Urinary bladder (tissue), 4 donors: ENCODE results near the gene TRMT11. TPM values are rescaled to one million over a fixed set of nuclear protein-coding genes. Genes with fewer than 3 reads are reported as not detected.
"Not testable (repeated sequence)": the region's sequence is repeated elsewhere in the genome, so short reads cannot be mapped to it uniquely, and the experiment has no call there.

Experiments
- DNase-seq: peaks from one replicate; pipeline ENCODE4 v3.0.0-alpha.2; 2015; ENCODE audit errors: extremely low spot score
- H3K27ac ChIP-seq: one replicate; pipeline ENCODE4 v1.5.1; 2013; ENCODE audit warnings: low read depth, mild to moderate bottlenecking, moderate library complexity
- H3K36me3 ChIP-seq: one replicate; pipeline ENCODE4 v1.6.1; 2013; ENCODE audit warnings: mild to moderate bottlenecking, moderate library complexity; ENCODE audit not compliant: insufficient read depth
- H3K4me1 ChIP-seq: one replicate; pipeline ENCODE4 v1.6.1; 2013; ENCODE audit warnings: mild to moderate bottlenecking, moderate library complexity; ENCODE audit not compliant: insufficient read depth
- H3K4me3 ChIP-seq: one replicate; pipeline ENCODE4 v1.5.1; 2013; ENCODE audit warnings: low read depth, low read length
- WGBS: extraction: QIAGEN DNeasy Blood & Tissue Kit; methylation state at CpG from one replicate; pipeline ENCODE4 v1.1.7; 2013; 5-methylcytosine and 5-hydroxymethylcytosine counted together
- polyA plus RNA-seq: library from polyadenylated mRNA; stranded (reverse); fragments of 200-250 nt; gene quantifications from one replicate; pipeline ENCODE4 v1.2.3, GENCODE V29; 2013
- total RNA-seq: library from RNA; depleted of rRNA; stranded (reverse); fragments of >200 nt; gene quantifications from one replicate; pipeline ENCODE4 v1.2.3, GENCODE V29; 2014
- donor health status: healthy with polysubstance abuse.
- donor health status: healthy.

The TRMT11 gene
- total and polyA plus RNA-seq, 2 donors = 14.9 to 43.1 TPM

- Histone ChIP-seq H3K4me1 (no peaks in the 10 kb centered on the region), H3K4me3 (no peak overlapping the region), H3K36me3 (no peaks in the 10 kb centered on the region), H3K27ac (no peak overlapping the region)
- DNase-seq = no peak
- WGBS = 77% methylated on average over 3 of the region's 3 CpGs
These were observed 3.3 kb downstream of the TRMT11 start for GRCh38 chr6:125989631-125990030.

- WGBS = 73% methylated on average over 1 of the region's 1 CpG
- Histone ChIP-seq H3K4me3 (no peak overlapping the region), H3K27ac (no peak overlapping the region), H3K4me1 (no peaks in the 10 kb centered on the region), H3K36me3 (no peaks in the 10 kb centered on the region)
- DNase-seq = no peak
These were observed 5.3 kb downstream of the TRMT11 start for GRCh38 chr6:125991653-125992052.

- no peak for DNase-seq
- Histone ChIP-seq H3K36me3 (no peaks in the 10 kb centered on the region), H3K4me3 (no peak overlapping the region), H3K4me1 (no peaks in the 10 kb centered on the region), H3K27ac (no peak overlapping the region)
- WGBS = 72% methylated on average over 5 of the region's 5 CpGs
These were observed 8.5 kb downstream of the TRMT11 start for GRCh38 chr6:125994670-125995488.

- 10% methylated on average over 8 of the region's 8 CpGs for WGBS
- Histone ChIP-seq H3K4me3 (no peak overlapping the region), H3K27ac (no peak overlapping the region), H3K4me1 (no peaks in the 10 kb centered on the region), H3K36me3 (no peaks in the 10 kb centered on the region)
- DNase-seq = peak; percentile 41
These were observed 9.7 kb downstream of the TRMT11 start for GRCh38 chr6:125995972-125996580.

GRCh38 chr6:126002755-126003679, 16.7 kb downstream of the TRMT11 start:
- no peaks in the 10 kb centered on the region for H3K36me3 ChIP-seq
- WGBS = 94% methylated on average over 8 of the region's 8 CpGs
- DNase-seq = no peak
- H3K4me3 ChIP-seq = no peak overlapping the region
- H3K4me1 ChIP-seq = no peaks in the 10 kb centered on the region
- H3K27ac ChIP-seq = no peak overlapping the region

GRCh38 chr6:126007800-126008199, 21.5 kb downstream of the TRMT11 start:
- H3K27ac ChIP-seq = no peak overlapping the region
- H3K4me1 ChIP-seq = no peaks in the 10 kb centered on the region
- peaks cover 3% of the 10 kb centered on the region for H3K36me3 ChIP-seq
- H3K4me3 ChIP-seq = no peak overlapping the region
- DNase-seq = no peak

GRCh38 chr6:126010040-126010439, 23.7 kb downstream of the TRMT11 start:
- H3K4me3 ChIP-seq = no peak overlapping the region
- 83% methylated on average over 4 of the region's 4 CpGs for WGBS
- no peak for DNase-seq
- peaks cover 4% of the 10 kb centered on the region for H3K36me3 ChIP-seq
- no peak overlapping the region for H3K27ac ChIP-seq
- H3K4me1 ChIP-seq = no peaks in the 10 kb centered on the region

- Histone ChIP-seq H3K4me3 (no peak overlapping the region), H3K27ac (no peak overlapping the region), H3K36me3 (peaks cover 6% of the 10 kb centered on the region), H3K4me1 (no peaks in the 10 kb centered on the region)
- WGBS = 80% methylated on average over 1 of the region's 1 CpG
- no peak for DNase-seq
These were observed 29.5 kb downstream of the TRMT11 start for GRCh38 chr6:126015863-126016262.

GRCh38 chr6:126016591-126016990, 30.3 kb downstream of the TRMT11 start:
- Histone ChIP-seq H3K4me3 (no peak overlapping the region), H3K27ac (no peak overlapping the region), H3K36me3 (peaks cover 9% of the 10 kb centered on the region), H3K4me1 (no peaks in the 10 kb centered on the region)
- WGBS = 91% methylated on average over 2 of the region's 2 CpGs
- no peak for DNase-seq

- H3K4me1 ChIP-seq = no peaks in the 10 kb centered on the region
- peaks cover 7% of the 10 kb centered on the region for H3K36me3 ChIP-seq
- DNase-seq = no peak
- no peak overlapping the region for H3K4me3 ChIP-seq
- no peak overlapping the region for H3K27ac ChIP-seq
These were observed 31.3 kb downstream of the TRMT11 start for GRCh38 chr6:126017668-126018067.

- peaks cover 4% of the 10 kb centered on the region for H3K36me3 ChIP-seq
These were observed 34.1 kb downstream of the TRMT11 start for GRCh38 chr6:126020305-126021050.

GRCh38 chr6:126023474-126023873, 37.1 kb downstream of the TRMT11 start:
- not testable (repeated sequence) for H3K4me3 ChIP-seq, H3K27ac ChIP-seq, H3K36me3 ChIP-seq, DNase-seq, H3K4me1 ChIP-seq
- 82% methylated on average over 3 of the region's 3 CpGs for WGBS

More at GRCh38 chr6:126020305-126021050, 34.1 kb downstream of the TRMT11 start:
- no peak for DNase-seq
- 80% methylated on average over 5 of the region's 5 CpGs for WGBS
- no peak overlapping the region for H3K27ac ChIP-seq
- H3K4me3 ChIP-seq = no peak overlapping the region
- H3K4me1 ChIP-seq = no peaks in the 10 kb centered on the region

- WGBS = 96% methylated on average over 2 of the region's 2 CpGs
- Histone ChIP-seq H3K36me3 (peaks cover 3% of the 10 kb centered on the region), H3K4me1 (no peaks in the 10 kb centered on the region), H3K27ac (no peak overlapping the region), H3K4me3 (no peak overlapping the region)
- DNase-seq = no peak
These were observed 39.7 kb downstream of the TRMT11 start for GRCh38 chr6:126026001-126026400.
